SK-N-MC (cell line): Measurements from ENCODE around the gene RNF128.
"Not testable (repeated sequence)": the region's sequence is repeated elsewhere in the genome, so short reads cannot be mapped to it uniquely, and the experiment has no call there.

ENCODE experiments used
- EZH2 ChIP-seq: fragments of 200-600 bp; sonication (generic); IDR thresholded peaks from one replicate; pipeline ENCODE4 v1.6.1; 2017; ENCODE audit warnings: antibody characterized with exemption
- FOXP2 ChIP-seq: optimal IDR thresholded peaks from 2 replicates; pipeline ENCODE3; 2011; ENCODE audit warnings: mild to moderate bottlenecking, moderate library complexity; ENCODE audit not compliant: insufficient read depth; ENCODE audit errors: extremely low read length, control extremely low read depth
- POLR2AphosphoS5 ChIP-seq: IDR thresholded peaks from 2 replicates; pipeline ENCODE4 v1.6.1; 2012; ENCODE audit warnings: mild to moderate bottlenecking, low read depth, low read length, borderline replicate concordance

- TF ChIP-seq EZH2, POLR2AphosphoS5, FOXP2: not testable (repeated sequence)
These were observed 87.6 kb downstream of the RNF128 start for GRCh38 chrX:106814093-106814492.
